Transverse colon (tissue), 4 donors: ENCODE results near the gene HDAC4. TPM values are rescaled to one million over a fixed set of nuclear protein-coding genes. Genes with fewer than 3 reads are reported as not detected.

Experiments used
- DNase-seq: peaks from one replicate; pipeline ENCODE4 v3.0.0-alpha.2; 2019
- H3K27ac ChIP-seq, 4 donors: fragments of 200-600 bp; sonication (generic); 2 replicates each; pipeline ENCODE4 v1.5.1; 2016 to 2018; ENCODE audit warnings: inconsistent platforms in 4 of 4
- H3K27me3 ChIP-seq: fragments of 200-600 bp; sonication (generic); 2 replicates; pipeline ENCODE4 v1.5.1; 2017; ENCODE audit warnings: inconsistent platforms
- H3K36me3 ChIP-seq, 4 donors: fragments of 200-600 bp; sonication (generic); 2 replicates each; pipeline ENCODE4 v1.5.1; 2017 to 2019; ENCODE audit warnings: inconsistent platforms in 4 of 4
- H3K4me1 ChIP-seq, 4 donors: fragments of 200-600 bp; sonication (generic); 2 replicates each; pipeline ENCODE4 v1.5.1; 2017 to 2020; ENCODE audit warnings: inconsistent platforms in 4 of 4
- H3K4me3 ChIP-seq, 4 donors: fragments of 200-600 bp; sonication (generic); 1 replicate in 1 of 4; 2 replicates in 3 of 4; pipeline versions ENCODE4 v1.5.1 to v1.6.1; 2017 to 2019; ENCODE audit warnings: inconsistent platforms in 4 of 4
- H3K9me3 ChIP-seq, 2 donors: fragments of 200-600 bp; sonication (generic); 2 replicates each; pipeline ENCODE4 v1.5.1; 2017 to 2019; ENCODE audit warnings: inconsistent platforms in 2 of 2
- CTCF ChIP-seq, 5 experiments: fragments of 200-600 bp in 3 of 5; fragments of 450-650 bp in 2 of 5; sonication (generic) in 3 of 5; IDR thresholded peaks; 1 replicate in 2 of 5; 2 replicates in 3 of 5; pipeline ENCODE4 v1.5.1; 2016 to 2017; ENCODE audit warnings: antibody characterized with exemption in 5 of 5, inconsistent platforms in 3 of 5, mild to moderate bottlenecking in 2 of 5, moderate library complexity in 1 of 5
- EP300 ChIP-seq: sonication (generic); formaldehyde crosslinking; IDR thresholded peaks from one replicate; pipeline ENCODE4 v1.6.1; 2017; ENCODE audit warnings: antibody characterized with exemption, low read depth
- POLR2A ChIP-seq: fragments of 450-650 bp; IDR thresholded peaks from one replicate; pipeline ENCODE4 v1.6.1; 2016; ENCODE audit warnings: antibody characterized with exemption, mild to moderate bottlenecking, moderate library complexity
- POLR2AphosphoS5 ChIP-seq, 3 donors: sonication (generic); formaldehyde crosslinking; IDR thresholded peaks; one replicate each; pipeline ENCODE4 v1.6.1; 2016; ENCODE audit warnings: antibody characterized with exemption in 3 of 3
- WGBS, 2 donors: methylation state at CpG; one replicate each; pipeline ENCODE4 v1.1.5; 2018; ENCODE audit warnings: low coverage in 1 of 2; 5-methylcytosine and 5-hydroxymethylcytosine counted together
- in situ Hi-C, 4 donors: fragments of 200-750 bp; cut with MboI; loops; one replicate each; pipeline versions ENCODE4 v1.15.0 to v1.15.1; 2017; ENCODE audit warnings: low sequenced_read_pairs in 3 of 4, low pct_ligation_motif_present in 1 of 4, low pct_unique_long_range_greater_than_20kb in 1 of 4
- intact Hi-C: fragments of 100-400 bp; cut with DNase I; formaldehyde crosslinking; loops from one replicate; pipeline ENCODE4 v1.15.1; 2023; ENCODE audit warnings: low total_unique reads
- total RNA-seq, 4 donors: library from RNA; depleted of rRNA; stranded (reverse); fragments of >200 nt; gene quantifications; one replicate each; pipeline ENCODE4 v1.1.0, GENCODE V29; 2016

Gene HDAC4
- total RNA-seq, 4 donors from 2014 or later: 33.9 to 192 (median 112) TPM

GRCh38 chr2:239077260-239077659 is 323.6 kb downstream of the HDAC4 start:
- in situ Hi-C loops: no loop called here
- Histone ChIP-seq H3K4me3 (no peak overlapping the region), H3K27ac (no peak overlapping the region), H3K27me3 (no peaks in the 10 kb centered on the region), H3K36me3 (peaks cover 0 to 16% (median 7%) of the 10 kb centered on the region in 4 donors), H3K9me3 (no peaks in the 10 kb centered on the region), H3K4me1 (peaks cover 0 to 8% (median 4%) of the 10 kb centered on the region in 4 donors)
- intact Hi-C loops: no loop called here
- 91 to 98% methylated on average over 7 to 15 of the region's 15 CpGs for WGBS, 2 donors
- no peak for TF ChIP-seq POLR2A
- TF ChIP-seq CTCF (IDR thresholded peaks at IDR 0.05): no peak
- no peak for TF ChIP-seq EP300
- TF ChIP-seq POLR2AphosphoS5 (IDR thresholded peaks at IDR 0.05): no peak
- DNase-seq: no peak

GRCh38 chr2:239075918-239076758 is 324.7 kb downstream of the HDAC4 start:
- peaks cover 0 to 8% (median 4%) of the 10 kb centered on the region in 4 donors for H3K4me1 ChIP-seq
- WGBS, 2 donors: 46 to 62% methylated on average over 5 to 25 of the region's 27 CpGs
- no peaks in the 10 kb centered on the region for H3K9me3 ChIP-seq
- peaks cover 0 to 20% (median 10%) of the 10 kb centered on the region in 4 donors for H3K36me3 ChIP-seq
- no peaks in the 10 kb centered on the region for H3K27me3 ChIP-seq
- TF ChIP-seq POLR2AphosphoS5 (IDR thresholded peaks at IDR 0.05) (no peak), EP300 (no peak)
- H3K4me3 ChIP-seq: no peak overlapping the region
- intact Hi-C loops (no loop called here), in situ Hi-C loops (no loop called here)
- DNase-seq: peak; percentile 72
- peak overlapping the region; percentile 8 to 66 (median 28) for H3K27ac ChIP-seq

GRCh38 chr2:239073745-239074530 is 326.9 kb downstream of the HDAC4 start:
- peaks cover 0 to 10% (median 5%) of the 10 kb centered on the region in 4 donors for H3K36me3 ChIP-seq
- in situ Hi-C loops: no loop called here
- no peaks in the 10 kb centered on the region for H3K9me3 ChIP-seq
- H3K4me3 ChIP-seq: no peak overlapping the region
- no peak for TF ChIP-seq EP300
- no peak for TF ChIP-seq CTCF (IDR thresholded peaks at IDR 0.05)
- TF ChIP-seq POLR2AphosphoS5 (IDR thresholded peaks at IDR 0.05): no peak
- no peak for TF ChIP-seq POLR2A
- 93 to 100% methylated on average over 8 to 18 of the region's 18 CpGs for WGBS, 2 donors
- H3K4me1 ChIP-seq: peaks cover 0 to 8% (median 4%) of the 10 kb centered on the region in 4 donors
- DNase-seq: no peak
- intact Hi-C loops: no loop called here
- no peak overlapping the region for H3K27ac ChIP-seq
- H3K27me3 ChIP-seq: no peaks in the 10 kb centered on the region

- H3K4me3 ChIP-seq: no peak overlapping the region
- in situ Hi-C loops: no loop called here
- WGBS, 2 donors: 94% methylated on average over 12 of the region's 12 CpGs; no CpG with 5 or more reads in 1 of the 2 donors
- H3K36me3 ChIP-seq: peaks cover 0 to 12% (median 5%) of the 10 kb centered on the region in 4 donors
- intact Hi-C loops: no loop called here
- H3K27ac ChIP-seq: no peak overlapping the region
- H3K27me3 ChIP-seq: no peaks in the 10 kb centered on the region
- peaks cover 0 to 8% (median 4%) of the 10 kb centered on the region in 4 donors for H3K4me1 ChIP-seq
- TF ChIP-seq CTCF (IDR thresholded peaks at IDR 0.05): no peak
- no peak for TF ChIP-seq EP300
- TF ChIP-seq POLR2AphosphoS5 (IDR thresholded peaks at IDR 0.05): no peak
- no peak for TF ChIP-seq POLR2A
- H3K9me3 ChIP-seq: no peaks in the 10 kb centered on the region
- no peak for DNase-seq
Observed at GRCh38 chr2:239073270-239073669, 327.6 kb downstream of the HDAC4 start.
